IPS-NIHi7 (cell line): ENCODE results near the gene PTX3.

Experiments
- DNase-seq: peaks from one replicate; pipeline ENCODE4 v3.0.0; 2012; ENCODE audit warnings: mixed read lengths; ENCODE audit errors: extremely low spot score

The PTX3 gene

GRCh38 chr3:157475921-157476414 is 39.3 kb downstream of the PTX3 start:
- DNase-seq: no peak

- DNase-seq: no peak
Measured at GRCh38 chr3:157477441-157477840, 40.8 kb downstream of the PTX3 start.

GRCh38 chr3:157479464-157480243 is 43.0 kb downstream of the PTX3 start:
- no peak for DNase-seq

GRCh38 chr3:157487339-157487738 is 50.7 kb downstream of the PTX3 start:
- no peak for DNase-seq

DNA sequence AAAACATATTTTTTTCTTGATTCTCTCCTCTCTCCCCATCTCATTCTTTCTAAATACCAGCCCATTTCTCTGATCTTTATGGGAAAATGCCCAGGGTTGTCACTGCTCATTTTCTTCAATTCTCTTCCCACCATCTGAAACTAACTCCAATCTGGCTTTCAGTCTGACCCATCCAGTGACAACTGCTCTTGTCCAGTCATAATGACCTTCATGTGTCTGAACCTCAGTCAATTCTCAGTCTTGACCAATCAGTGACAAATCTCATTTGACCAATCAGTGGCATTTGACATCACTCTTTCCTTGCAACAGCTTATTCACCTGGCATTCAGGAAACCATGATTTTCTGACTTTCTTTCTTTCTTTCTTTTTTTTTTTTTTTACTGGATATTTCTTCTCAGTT is 51.5 kb downstream of the PTX3 start:
- DNase-seq: no peak

GRCh38 chr3:157491136-157491535 is 54.5 kb downstream of the PTX3 start:
- DNase-seq: no peak
